Spleen (tissue), 7 donors: Measurements from ENCODE around the gene SYNCRIP.

ENCODE experiments used
- POLR2A ChIP-seq, 3 donors: fragments of 450-650 bp; IDR thresholded peaks; one replicate each; pipeline ENCODE4 v1.5.1; 2017; ENCODE audit warnings: antibody characterized with exemption in 3 of 3, mild to moderate bottlenecking in 1 of 3
- TF ChIP-seq, protein P1 (sequence below), 11 experiments: fragments of 200-600 bp in 7 of 11; fragments of 450-650 bp in 4 of 11; sonication (generic) in 4 of 11; IDR thresholded peaks in 8 of 11; conservative IDR thresholded peaks in 3 of 11; 1 replicate in 7 of 11; 2 replicates in 4 of 11; pipeline versions ENCODE4 v1.4.0 to v1.8.0; 2016 to 2021; ENCODE audit warnings: antibody characterized with exemption in 11 of 11, inconsistent platforms in 4 of 11, mild to moderate bottlenecking in 1 of 11
- donor health status: DM: no; HTN: no; CAD: no; lungs with moderate emphysema.
- donor health status: DM: no; HTN: no; CAD: no.
- donor health status: DM: no; HTN: no; CAD: no.

DNA sequence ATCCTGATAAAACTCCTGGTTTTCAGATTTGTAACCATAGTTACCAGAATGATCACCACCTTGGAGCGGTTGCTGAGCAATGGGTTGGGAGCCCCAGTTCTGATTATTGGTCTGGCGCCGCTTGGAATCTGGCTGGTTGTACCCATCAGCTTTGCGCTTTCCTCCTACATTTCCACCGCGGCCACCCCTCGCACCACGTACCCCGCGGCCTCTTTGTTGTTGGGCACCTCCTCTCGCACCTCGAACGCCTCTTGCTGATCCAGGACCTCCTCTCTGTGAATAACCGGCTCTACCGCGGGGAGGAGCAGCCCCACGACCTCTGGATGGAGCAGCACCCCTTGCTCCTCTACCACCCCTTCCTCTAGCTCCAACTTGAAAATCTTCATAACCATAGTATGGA, 27.9 kb downstream of the SYNCRIP start:
- no peak for TF ChIP-seq POLR2A (IDR thresholded peaks at IDR 0.05)
- TF ChIP-seq, protein P1, sequence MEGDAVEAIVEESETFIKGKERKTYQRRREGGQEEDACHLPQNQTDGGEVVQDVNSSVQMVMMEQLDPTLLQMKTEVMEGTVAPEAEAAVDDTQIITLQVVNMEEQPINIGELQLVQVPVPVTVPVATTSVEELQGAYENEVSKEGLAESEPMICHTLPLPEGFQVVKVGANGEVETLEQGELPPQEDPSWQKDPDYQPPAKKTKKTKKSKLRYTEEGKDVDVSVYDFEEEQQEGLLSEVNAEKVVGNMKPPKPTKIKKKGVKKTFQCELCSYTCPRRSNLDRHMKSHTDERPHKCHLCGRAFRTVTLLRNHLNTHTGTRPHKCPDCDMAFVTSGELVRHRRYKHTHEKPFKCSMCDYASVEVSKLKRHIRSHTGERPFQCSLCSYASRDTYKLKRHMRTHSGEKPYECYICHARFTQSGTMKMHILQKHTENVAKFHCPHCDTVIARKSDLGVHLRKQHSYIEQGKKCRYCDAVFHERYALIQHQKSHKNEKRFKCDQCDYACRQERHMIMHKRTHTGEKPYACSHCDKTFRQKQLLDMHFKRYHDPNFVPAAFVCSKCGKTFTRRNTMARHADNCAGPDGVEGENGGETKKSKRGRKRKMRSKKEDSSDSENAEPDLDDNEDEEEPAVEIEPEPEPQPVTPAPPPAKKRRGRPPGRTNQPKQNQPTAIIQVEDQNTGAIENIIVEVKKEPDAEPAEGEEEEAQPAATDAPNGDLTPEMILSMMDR (IDR thresholded peaks at IDR 0.05 in 8 of 11, conservative IDR thresholded peaks at IDR 0.05 in 3 of 11), result no peak
